Smooth muscle cell of the pulmonary artery (primary cell): ENCODE results near the gene CRISPLD2. TPM values are rescaled to one million over a fixed set of nuclear protein-coding genes. Genes with fewer than 3 reads are reported as not detected.

ENCODE experiments used
- total RNA-seq: library from RNA; depleted of rRNA; stranded (reverse); fragments of >200 nt; gene quantifications from 2 replicates; pipeline ENCODE4 v1.2.3, GENCODE V29; 2014

The CRISPLD2 gene
- total RNA-seq: 1.2 and 38.1 TPM in 2 replicates

DNA sequence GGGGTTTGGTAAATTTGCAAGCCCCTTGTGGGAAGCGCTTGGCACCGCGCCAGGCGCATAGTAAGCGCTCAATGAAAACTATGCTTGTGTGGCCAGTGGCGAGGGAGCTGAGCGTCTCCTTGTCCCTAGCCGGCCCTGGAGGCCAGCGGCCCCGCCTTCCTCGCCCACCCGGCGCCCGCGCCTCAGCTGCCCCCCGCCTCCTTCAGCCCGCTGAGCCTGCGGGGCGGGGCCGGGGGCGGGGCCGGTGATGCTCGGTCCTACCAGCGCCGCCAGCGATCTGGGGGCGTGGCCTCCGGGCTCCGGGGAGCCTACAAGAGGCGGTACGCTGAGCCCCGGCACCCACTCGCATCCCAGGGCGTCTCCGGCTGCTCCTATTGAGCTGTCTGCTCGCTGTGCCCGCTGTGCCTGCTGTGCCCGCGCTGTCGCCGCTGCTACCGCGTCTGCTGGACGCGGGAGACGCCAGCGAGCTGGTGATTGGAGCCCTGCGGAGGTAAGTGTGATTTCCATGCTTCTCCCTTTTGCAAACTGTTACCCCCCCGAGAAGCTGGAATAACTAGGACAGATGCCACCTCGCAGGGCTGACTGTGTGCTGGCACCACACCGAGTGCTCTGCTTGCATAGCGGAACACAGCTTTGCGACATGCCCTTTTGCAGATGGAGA lies at the start of gene CRISPLD2:
TSS of gene CRISPLD2 (plus strand) at position 342 of the 661 bp plus-strand sequence. CDS start 18,511 bp downstream, outside the sequence.

Other genes with a start within 250 kb of the CRISPLD2 start
- 73.7 and 105 TPM in 2 replicates for gene COTL1, start 201.9 kb upstream of the CRISPLD2 start, total RNA-seq
- gene KLHL36, start 171.5 kb upstream of the CRISPLD2 start, total RNA-seq: 104 and 110 TPM in 2 replicates
- gene USP10, start 120.0 kb upstream of the CRISPLD2 start, total RNA-seq: 55.9 and 67.8 TPM in 2 replicates
- gene ZDHHC7, start 191.6 kb downstream of the CRISPLD2 start, total RNA-seq: 94.1 and 100 TPM in 2 replicates
- 13.0 and 13.8 TPM in 2 replicates for gene KIAA0513, start 207.8 kb downstream of the CRISPLD2 start, total RNA-seq